HL-60/S4 treated with phorbol 12-myristate 13-acetate at 8.2 ng/mL for 4 days and 3 days (cell line): ENCODE results near the gene MYCN.
"Not testable (repeated sequence)": the region's sequence is repeated elsewhere in the genome, so short reads cannot be mapped to it uniquely, and the experiment has no call there.

ENCODE experiments used
- in situ Hi-C: fragments of 300-500 bp; cut with MboI; formaldehyde crosslinking; loops from 2 replicates; pipeline ENCODE4 v1.15.0; 2022; ENCODE audit warnings: low sequenced_read_pairs

The MYCN gene

DNA sequence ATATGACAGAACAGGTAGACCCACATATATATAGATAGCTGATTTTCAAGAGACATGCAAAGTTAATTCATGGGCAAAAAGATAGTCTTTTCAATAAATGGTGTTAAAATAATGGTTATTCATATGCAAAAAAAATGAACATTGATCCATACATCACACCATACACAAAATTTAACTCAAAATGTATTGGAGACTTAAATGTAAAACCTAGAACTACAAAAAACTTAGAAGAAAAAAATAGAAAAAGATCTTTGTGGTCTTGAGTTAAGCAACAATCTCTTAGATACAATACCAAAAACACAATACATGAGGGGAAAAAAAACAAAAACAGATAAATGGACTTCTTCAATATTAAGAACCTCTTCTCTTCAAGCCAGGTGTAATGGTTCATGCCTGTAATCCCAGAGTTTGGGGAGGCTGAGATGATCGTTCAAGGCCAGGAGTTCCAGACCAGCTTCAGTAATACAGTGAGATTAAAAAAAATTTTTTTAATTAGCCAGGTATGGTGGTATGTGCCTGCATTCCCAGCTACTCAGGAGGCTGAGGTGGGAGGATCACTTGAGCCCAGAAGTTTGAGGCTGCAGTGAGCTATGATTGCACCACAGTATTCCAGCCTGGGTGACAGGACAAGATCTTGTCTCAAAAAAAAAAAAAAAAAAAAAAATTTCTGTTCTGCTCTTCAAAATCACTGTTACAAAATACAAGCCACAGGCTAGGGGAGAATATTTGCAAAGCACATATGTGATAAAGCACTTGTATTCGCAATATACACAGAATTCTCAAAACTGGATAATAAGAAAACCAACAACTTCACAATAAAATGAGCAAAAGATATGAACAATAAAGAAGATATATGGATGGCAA lies 32.7 kb upstream of the MYCN start:
- in situ Hi-C loops: no loop called here

DNA sequence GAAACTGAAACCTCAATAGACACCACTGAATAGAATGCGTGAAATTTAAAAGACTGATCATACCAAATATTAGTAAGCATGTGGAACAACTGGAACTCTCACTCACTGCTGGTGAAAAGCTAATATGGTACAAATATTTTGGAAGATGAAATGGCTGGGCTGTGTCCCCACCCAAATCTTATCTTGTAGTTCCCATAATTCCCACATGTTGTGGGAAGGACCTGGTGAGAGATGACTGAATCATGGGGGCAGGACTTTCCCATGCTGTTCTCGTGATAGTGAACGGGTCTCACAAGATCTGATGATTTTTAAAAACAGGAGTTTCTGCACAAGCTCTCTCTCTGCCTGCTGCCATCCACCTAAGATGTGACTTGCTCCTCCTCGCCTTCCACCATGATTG lies 32.0 kb upstream of the MYCN start:
- in situ Hi-C loops: no loop called here

DNA sequence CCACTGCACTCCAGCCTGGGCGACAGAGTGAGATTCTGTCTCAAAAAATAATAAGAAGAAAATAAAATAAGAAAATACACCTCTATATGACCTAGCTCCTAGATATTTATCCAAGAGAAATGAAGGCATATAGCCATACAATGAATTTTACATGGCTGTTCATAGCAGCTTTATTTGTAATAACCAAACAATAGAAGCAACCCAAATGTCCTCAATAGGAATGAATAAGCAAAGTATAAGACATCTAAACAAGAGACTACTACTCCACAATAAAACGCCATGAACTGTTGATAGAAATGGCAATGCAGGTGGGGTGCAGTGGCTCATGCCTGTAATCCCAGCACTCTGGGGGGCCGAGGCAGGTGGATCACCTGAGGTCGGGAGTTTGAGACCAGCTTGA lies 31.2 kb upstream of the MYCN start:
- in situ Hi-C loops: no loop called here

DNA sequence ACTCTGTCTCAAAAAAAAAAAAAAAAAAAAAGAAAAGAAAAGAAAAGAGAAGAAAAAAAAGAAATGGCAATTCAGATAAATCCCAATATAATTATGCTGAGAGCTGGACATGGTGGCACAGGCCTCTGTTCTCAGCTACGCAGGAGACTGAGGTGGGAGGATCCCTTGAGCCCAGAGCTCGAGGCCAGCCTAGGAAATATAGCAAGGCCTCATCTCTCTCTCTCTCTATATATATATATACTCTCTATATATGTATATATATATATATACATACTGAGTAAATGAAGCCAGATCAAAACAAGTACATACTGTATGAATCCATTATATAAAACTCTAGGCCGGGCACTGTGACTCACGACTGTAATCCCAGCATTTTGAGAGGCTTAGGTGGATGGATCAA lies 30.6 kb upstream of the MYCN start:
- in situ Hi-C loops: no loop called here

DNA sequence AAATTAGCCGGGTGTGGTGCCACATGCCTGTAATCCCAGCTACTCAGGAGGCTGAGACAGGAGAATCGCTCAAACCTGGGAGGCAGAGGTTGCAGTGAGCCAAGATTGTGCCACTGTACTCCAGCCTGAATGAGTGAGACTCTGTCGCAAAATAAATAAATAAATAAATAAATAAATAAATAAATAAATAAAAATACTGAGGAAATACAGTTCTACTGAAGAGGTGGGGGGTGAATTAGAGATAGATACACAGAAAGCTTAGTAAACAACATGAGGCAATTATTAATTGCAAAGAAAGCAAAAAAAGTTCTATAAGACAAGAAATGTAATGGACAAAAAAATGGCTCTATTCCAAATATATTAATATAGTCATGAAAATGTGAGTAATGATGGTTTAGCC lies 29.1 kb upstream of the MYCN start:
- in situ Hi-C loops: not testable (repeated sequence)

DNA sequence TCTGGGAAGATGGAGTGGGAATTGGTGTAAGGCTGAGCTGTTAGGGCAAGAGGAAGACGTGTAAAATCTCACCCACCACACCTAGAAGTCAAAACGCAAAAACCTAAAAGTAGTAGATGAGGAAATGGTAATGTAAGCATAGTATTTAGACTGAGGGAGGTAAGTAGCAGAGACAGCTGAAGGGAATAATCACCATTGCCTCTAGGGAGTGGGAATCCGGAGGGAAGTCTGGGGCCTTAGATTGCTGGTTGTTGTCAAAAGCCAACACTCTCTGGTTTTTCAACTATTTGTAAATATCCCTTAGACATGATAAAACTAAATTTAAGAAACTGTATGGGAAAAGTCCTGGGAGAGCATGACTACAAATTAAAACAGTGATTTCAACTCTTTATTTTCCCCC lies 28.7 kb upstream of the MYCN start:
- in situ Hi-C loops: no loop called here

DNA sequence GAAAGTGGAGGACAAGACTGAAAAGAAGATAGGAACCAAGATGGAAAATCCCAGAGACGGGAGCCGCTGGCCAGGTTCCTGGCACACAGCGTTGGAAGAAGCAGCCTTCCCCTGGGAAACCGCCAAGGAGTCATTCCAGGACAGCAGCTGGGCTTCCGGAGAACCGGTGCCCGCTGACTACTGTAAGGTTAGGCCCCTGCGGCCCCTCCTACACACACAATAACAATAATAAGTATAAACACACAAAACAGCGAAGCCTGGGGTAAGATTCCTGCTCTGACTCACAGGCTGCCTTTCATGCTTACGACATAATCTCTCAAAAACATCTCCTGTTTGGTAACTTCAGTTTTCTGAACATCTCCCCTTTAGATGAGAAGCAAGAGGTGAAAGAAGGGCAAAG lies 28.1 kb upstream of the MYCN start:
- in situ Hi-C loops: no loop called here

DNA sequence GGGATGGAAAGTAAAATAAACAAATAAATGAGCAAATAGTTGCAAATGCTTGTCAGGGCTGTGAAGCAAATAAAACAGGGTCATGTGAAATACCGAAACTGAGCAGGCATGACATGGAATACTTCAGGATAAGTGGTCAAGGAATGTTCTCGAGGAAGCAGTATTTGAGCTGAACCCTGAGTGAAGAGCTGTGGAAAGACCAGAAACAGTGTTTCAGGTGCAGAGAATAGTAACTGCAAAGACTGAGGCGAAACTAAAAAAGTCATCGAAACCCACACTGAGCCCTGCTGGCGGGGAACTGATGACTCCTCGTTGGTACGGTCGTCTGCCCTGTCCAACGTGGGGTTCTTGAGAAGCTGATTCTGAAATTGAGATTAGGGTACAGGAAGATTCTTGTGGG lies 27.2 kb upstream of the MYCN start:
- in situ Hi-C loops: no loop called here

DNA sequence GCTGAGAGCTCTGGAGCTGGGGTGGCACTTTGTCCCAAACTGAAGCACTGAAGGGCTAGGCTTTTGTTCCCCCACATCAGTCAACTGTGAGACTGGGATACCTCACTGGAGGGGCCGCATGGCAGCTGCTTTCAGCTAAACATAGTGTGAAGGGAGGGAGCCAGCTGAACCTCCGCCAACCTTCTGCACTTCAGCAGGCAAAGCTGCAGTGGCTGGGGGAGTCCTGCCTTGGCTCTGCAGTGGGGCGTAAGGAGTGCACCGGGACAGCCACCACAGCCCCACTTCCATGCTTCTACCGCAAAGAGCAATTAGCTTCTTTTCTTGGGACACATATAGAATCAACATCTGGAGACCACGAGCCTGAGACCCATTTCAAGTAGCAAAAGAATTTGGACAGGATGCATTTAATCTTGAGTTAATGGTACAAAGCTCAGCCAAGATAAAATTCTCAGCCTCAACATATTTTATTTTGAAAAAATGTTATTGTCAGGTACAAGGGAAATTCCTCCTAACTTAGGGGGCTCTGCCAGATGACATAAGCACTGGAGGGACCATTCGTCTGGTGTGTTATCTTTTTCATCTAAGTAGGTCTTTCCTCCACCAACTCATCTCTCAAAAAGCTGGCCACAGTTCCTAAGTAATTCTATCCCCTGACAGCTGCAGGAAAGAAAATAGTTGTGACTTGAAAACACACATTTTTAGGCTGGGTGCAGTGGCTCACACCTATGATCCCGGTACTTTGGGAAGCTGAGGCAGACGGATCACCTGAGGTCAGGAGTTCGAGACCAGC lies 25.6 kb upstream of the MYCN start:
- in situ Hi-C loops: no loop called here

DNA sequence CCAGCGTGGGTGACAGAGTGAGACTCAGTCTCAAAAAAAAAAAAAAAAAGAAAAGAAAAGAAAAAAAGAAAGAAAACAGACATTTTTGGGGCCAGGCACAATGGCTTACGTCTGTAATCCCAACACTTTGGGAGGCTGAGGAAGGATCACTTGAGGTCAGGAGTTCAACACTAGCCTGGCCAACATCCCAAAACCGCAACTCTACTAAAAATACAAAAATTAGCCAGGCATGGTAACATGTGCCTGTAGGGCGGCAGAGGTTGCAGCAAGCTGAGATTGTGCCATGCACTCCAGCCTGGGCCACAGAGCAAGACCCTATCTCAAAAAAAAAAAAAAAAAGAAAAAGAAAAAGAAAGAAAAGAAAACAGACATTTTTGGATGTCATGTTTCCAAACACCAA lies 24.8 kb upstream of the MYCN start:
- in situ Hi-C loops: not testable (repeated sequence)

DNA sequence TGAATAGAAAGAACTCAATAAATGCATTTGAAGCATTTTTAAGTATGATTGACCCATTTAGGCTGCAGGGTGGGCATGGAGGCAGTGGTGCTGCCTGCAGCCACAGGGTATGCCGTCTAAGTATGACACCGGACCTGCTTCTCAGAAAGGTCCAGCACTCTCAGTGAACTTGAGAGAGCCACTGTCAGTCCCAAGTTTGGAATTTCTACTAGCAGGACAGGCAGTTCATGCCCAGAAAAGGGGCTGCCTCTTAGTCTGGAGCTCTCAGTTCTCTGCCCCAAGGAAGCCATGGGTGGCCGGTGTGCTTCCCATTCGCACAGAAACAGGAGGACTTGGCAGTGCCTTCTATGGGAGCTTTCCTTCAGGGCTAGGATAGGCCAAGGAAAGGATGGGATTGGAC lies 24.0 kb upstream of the MYCN start:
- in situ Hi-C loops: no loop called here

DNA sequence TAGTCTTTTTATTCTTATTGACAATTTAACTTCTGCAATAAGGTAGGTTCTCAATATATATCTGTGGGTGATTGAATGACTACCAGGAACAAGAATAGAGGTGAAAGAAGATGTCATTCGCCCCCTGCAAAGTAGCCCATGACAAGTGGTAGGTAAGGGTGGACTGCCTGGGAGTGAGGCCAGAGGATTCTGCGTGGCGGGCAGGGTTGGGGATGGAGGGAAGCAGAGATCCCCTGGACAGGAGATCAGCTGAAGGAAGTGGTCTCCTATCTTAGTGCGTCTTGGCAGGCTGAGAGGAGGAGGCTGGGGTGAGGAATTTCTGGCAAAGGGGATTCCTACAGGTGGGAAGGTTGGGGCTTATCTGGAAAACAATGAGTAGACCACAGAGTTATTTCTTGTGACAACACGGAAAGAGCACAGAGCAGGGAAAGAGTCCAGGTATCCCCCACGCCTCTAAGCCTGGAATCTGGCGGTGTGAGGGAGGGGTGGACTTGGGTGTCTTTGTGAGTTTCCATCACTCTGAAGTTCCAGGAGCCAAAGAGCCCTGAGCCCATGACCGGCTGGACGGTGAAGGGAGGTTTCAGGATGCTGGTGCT lies 21.5 kb upstream of the MYCN start:
- in situ Hi-C loops: no loop called here

DNA sequence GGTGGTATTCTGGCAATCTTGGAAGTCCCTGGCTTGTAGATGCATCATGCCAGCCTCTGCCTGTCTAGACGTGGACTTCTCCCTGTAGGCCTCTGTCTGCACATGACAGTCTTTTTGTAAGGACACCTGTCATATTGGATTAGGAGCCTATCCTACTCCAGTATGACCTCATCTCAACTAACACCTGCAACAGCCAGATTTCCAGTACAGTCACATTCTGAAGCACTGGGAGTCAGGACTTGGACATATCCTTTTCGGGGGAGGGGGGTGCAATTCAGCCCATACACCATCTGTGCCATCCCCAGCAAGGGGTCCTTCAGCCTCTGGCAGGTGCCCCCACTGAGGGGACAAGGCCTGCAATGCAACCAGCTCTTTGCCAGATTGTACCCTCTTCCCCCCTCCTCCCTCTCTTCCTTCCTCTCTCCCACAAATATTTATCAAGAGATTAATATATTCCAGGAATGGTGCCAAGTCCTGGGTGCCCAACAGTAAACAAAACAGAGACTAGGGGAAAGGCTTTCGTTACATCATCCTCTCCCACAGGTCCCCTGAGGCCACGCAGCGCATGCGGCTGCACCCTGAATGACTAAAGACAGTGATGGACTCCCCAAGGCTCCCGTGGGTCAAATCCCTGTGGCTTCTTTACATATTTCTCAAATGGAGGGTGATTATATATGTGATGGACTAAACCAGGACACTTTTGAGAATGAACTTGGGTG lies 20.5 kb upstream of the MYCN start:
- in situ Hi-C loops: no loop called here

DNA sequence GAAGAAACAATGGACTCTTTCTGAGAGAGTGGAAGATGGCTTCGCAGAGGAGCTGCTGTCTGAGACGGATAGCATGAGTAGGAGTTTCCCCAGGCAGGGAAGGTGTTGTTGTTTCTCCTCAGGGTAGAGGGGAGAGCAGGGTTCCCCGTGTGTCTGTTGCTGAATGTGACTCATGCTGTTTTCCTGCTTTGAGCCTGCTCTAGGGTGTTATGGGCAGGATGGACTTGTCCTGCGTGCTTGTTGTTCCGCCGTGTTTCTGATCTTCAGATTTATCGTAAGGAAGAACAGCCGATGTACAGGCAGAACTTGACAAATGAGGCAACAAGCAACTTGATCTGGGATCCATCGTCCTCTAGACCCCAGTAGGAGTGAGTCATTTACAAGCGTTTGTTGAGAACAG lies 19.7 kb upstream of the MYCN start:
- in situ Hi-C loops: no loop called here

DNA sequence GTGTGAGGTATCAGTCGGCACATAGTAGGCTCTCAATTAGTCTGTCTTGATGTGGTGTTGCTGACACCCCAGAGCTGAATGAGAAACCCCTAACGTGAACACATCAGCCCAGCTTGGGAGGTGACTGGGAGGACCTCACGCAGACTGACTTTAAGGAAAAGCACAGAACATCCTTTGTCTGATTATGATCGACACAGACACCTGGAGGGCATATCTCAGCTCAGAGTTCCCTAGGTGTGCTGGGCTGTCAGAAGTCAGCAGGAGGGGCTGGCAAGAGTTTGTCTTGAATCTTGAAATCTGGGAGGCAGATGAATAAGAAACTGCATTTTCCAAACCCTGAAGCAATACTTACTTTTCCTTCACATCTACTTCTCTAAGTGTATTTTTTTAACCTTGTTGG lies 16.8 kb upstream of the MYCN start:
- in situ Hi-C loops: no loop called here

DNA sequence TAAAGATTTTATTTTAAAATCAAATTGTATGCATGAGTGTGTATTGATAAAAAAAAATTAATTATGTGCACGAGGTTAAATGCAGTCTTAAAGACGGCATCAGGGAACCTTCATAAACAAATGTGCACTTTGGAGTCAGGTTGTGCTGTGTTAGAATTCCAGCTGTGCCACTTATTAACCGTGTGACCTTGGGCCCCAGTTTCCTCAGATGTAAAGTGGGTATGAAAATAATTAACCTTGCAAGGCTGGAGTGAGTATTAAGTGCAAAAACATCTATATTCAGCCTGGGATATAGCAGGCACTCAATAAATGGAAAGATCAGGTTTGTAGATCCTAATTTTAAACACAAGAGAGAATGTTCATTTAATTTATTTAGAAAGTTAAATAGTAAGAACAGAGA lies 14.5 kb upstream of the MYCN start:
- in situ Hi-C loops: no loop called here

DNA sequence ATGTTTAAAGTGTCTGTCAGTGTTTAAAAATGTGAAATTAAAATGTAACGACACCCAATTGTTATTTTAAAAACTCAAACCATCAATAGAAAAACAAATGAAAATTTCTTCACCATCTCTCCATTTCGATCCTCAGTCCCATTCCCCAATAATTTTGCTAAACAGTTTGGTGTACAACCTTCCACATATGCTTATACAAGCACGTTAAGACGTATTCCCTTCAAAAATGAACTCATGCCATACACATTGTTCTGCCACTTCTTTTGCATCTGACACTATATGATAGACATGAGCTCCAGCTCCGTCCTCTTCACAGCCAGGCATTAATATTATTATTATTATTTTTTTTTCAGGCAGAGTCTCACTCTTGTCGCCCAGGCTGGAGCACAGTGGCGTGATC lies 14.1 kb upstream of the MYCN start:
- in situ Hi-C loops: no loop called here

DNA sequence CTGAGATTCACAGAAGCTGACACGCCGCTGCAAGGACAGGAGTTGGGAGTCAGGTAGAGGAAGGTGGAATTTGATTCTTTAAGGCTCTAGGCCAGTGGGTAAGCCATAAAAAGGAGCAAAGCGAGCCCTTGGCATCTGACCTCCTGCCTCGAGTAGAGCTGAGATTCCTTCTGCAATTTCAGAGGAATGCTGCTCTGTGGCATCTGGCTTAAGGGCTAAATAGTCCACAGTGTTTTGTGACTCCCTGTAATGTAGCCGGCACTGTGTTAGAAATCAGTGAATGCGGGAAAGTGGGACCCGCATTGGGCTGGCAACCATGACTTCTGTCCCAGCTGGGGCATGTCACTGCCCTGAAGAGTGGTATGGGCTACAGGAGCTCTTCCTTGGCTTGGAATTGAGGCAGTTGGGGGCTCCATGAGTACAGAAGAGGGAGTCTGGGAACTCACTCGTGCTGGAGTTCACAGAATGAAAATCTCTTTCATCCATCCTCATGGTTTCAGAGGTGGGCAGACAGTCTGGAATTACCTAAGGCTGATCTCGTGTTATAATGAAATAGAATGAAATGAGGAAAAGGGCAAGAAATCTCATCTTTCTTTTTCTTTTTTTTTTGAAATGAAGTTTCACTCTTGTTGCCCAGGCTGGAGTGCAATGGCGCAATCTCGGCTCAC lies 12.7 kb upstream of the MYCN start:
- in situ Hi-C loops: no loop called here

DNA sequence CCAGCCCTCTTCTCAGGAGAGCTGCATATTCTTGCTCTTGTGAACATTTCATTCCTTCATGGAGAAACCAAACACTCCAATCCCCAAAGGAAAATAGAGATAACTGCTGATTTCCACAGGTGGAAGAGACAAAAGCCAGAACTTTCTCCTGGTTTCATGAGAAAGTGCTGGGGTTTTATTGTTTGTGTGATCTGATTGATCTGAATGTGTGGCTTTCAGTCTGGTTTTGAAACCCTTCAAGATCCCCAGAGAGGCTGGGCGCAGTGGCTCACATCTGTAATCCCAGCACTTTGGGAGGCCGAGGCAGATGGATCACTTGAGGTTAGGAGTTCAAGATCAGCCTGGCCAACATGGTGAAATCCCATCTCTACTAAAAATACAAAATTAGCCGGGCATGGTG lies 11.3 kb upstream of the MYCN start:
- in situ Hi-C loops: not testable (repeated sequence)

DNA sequence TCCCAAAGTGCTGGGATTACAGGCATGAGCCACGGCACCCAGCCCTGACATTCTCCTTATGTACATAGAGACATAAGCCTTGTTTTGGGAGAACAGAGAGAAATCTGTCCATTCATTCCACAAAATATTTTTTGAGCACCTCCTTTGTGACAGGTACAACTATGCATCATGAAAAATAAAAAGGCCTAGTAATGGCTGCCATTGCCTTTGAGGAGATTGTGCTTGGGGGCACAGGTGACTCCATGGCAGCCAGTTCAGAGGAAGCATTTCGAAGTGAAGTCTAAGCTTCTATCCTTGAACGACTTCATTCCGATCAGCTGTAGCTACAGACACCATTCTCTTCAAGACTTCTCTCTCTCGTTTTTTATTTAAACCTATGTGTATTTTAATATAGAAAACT lies 10.5 kb upstream of the MYCN start:
- in situ Hi-C loops: no loop called here
